ENCODE data around the gene BIRC7. TPM values are rescaled to one million over a fixed set of nuclear protein-coding genes. Genes with fewer than 3 reads are reported as not detected.
"Not testable (repeated sequence)": the region's sequence is repeated elsewhere in the genome, so short reads cannot be mapped to it uniquely, and the experiment has no call there.

The BIRC7 gene
- polyA plus RNA-seq, 3 donors from 2014 or later, result not detected

DNA sequence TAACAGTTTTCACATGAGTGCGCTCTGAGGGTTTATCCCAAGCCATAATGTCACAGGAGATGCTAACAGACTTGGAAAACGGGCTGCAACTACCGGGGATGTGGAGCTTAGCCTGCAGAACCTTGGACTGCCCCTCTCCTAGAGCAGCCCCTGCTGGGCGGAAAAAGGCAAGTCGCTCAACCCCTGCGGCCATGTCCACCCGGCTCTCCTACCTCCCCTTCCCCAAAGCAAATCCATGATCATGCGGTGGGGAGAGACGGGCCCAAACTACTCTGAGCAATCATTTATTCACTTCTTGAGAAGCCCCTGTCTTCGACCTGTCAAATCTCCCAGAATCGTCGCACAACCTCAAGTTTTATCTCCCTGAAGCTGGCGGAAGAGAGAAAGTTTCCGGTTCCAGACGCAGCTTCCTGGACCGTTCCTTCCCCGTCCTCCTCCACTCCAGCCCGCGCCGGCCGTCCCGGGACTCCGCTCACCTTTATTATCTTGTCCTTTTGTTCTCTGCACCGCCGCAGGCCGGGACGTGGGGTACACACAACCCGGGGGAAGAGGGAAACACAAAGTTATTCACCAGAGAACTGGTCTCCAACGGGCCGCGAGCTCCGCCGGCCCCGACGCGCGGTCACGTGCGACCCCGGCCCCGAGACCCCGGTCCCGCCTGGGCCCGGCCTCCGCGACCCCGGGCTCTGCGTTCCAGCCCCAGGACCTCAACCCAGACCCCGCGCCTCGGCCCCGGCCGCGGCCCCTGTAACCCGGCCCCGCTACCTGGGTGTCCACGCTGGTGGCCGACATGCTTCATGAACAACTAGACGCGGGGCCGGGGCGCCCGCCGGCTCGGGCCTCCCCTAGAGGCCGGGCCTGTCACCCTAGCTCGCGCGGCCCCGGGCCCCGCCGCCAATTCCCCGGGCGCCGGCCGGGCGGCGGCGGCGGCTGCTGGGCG lies 20.3 kb upstream of the BIRC7 start:
- Mint-ChIP-seq H3K4me3 (peak overlapping the region; percentile 88 to 91 (median 90)), H3K4me1 (peaks cover 48 to 57% of the 10 kb centered on the region in 2 donors), H3K36me3 (peaks cover 0 to 15% (median 8%) of the 10 kb centered on the region in 3 donors)

DNA sequence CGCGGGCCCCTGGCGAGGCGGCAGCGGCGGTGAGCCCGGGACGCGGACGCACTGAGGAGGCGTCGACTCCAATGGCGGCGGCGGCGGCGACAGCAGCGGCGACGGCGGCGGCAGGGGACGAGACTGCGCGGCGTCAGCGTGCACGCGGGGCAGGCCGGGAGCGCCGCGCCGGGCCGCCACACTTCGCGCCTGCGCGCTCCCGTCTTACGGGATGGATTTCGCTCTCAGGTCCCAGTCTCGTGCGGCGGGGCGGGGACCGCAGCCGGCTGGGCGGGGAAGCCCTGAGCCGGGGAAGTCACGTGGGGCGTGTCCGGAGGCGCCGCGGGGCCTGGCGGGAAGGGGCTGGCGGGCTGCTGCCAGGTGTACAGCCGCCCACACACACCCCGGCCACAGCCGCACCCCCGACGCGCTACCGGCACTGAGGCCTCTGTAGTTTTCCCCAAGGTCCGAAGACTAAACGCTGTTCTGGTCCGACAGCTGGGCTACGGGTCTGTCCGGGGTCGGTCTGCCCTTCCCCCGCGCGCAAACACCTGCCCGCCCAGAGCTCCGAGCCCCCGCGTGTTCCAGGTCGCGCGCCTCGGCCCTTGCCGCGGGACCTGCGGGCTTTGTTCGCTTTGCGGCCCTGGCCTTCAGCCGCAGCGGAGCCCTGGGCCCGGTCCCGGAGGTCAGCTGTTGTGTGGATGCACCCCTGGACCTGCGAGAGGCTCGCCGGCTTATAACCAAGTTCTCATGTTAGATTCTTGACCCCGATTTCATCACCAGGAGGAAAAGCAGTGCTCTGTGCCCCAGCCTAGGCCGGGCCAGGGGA lies 19.5 kb upstream of the BIRC7 start, which contains the start of gene YTHDF1:
Gene YTHDF1 (minus strand): TSS at position 91 of the 808 bp plus-strand sequence. CDS start 239 bp downstream, outside the sequence.
- H3K36me3 Mint-ChIP-seq, result peaks cover 0 to 15% (median 8%) of the 10 kb centered on the region in 3 donors
- no peaks in the 10 kb centered on the region for H3K9me3 Mint-ChIP-seq
- peaks cover 41 to 48% of the 10 kb centered on the region in 2 donors for H3K4me1 Mint-ChIP-seq
- H3K27me3 Mint-ChIP-seq (ENCODE audit: low read depth in 3 of 3), result peaks cover 5 to 9% (median 8%) of the 10 kb centered on the region in 3 donors
- peak; percentile 97 to 98 (median 97) for DNase-seq
- peak within 1 kb of the TSS; percentile 89 to 91 (median 90) for H3K4me3 Mint-ChIP-seq
- peak within 1 kb of the TSS; percentile 79 to 95 (median 89) for H3K27ac Mint-ChIP-seq

More for the DNA sequence above, 20.3 kb upstream of the BIRC7 start:
- peaks cover 5 to 9% (median 7%) of the 10 kb centered on the region in 3 donors for H3K27me3 Mint-ChIP-seq (ENCODE audit: low read depth in 3 of 3)
- DNase-seq, result peak in 1 of 3 donors; percentile 11
- no peaks in the 10 kb centered on the region for H3K9me3 Mint-ChIP-seq
- H3K27ac Mint-ChIP-seq, result peak overlapping the region; percentile 79 to 95 (median 89)

GRCh38 chr20:63216849-63217471 lies 18.7 kb upstream of the BIRC7 start:
- Mint-ChIP-seq H3K4me3 (peak overlapping the region; percentile 83 to 89 (median 88)), H3K4me1 (peaks cover 39 to 41% of the 10 kb centered on the region in 2 donors), H3K27ac (peak overlapping the region; percentile 78 to 90 (median 87)), H3K27me3 (ENCODE audit: low read depth in 3 of 3) (peaks cover 5 to 9% (median 8%) of the 10 kb centered on the region in 3 donors), H3K9me3 (no peaks in the 10 kb centered on the region), H3K36me3 (peaks cover 0 to 13% (median 5%) of the 10 kb centered on the region in 3 donors)
- DNase-seq, result no peak

- DNase-seq, result no peak
- peaks cover 32 to 34% of the 10 kb centered on the region in 2 donors for H3K4me1 Mint-ChIP-seq
- no peak overlapping the region for H3K27ac Mint-ChIP-seq
- H3K27me3 Mint-ChIP-seq (ENCODE audit: low read depth in 3 of 3), result peaks cover 5 to 9% (median 8%) of the 10 kb centered on the region in 3 donors
- no peaks in the 10 kb centered on the region for H3K9me3 Mint-ChIP-seq
- peak overlapping the region in 1 of 5 donors; percentile 13 for H3K4me3 Mint-ChIP-seq
- peaks cover 0 to 11% (median 3%) of the 10 kb centered on the region in 3 donors for H3K36me3 Mint-ChIP-seq
Observed at GRCh38 chr20:63217706-63218105, 18.0 kb upstream of the BIRC7 start.

GRCh38 chr20:63218701-63219446 lies 16.8 kb upstream of the BIRC7 start:
- no peak overlapping the region for H3K27ac Mint-ChIP-seq
- H3K4me1 Mint-ChIP-seq, result peaks cover 22 to 23% of the 10 kb centered on the region in 2 donors
- DNase-seq, result no peak
- H3K9me3 Mint-ChIP-seq, result no peaks in the 10 kb centered on the region
- H3K4me3 Mint-ChIP-seq, result no peak overlapping the region
- H3K36me3 Mint-ChIP-seq, result peaks cover 0 to 5% (median 0%) of the 10 kb centered on the region in 3 donors
- H3K27me3 Mint-ChIP-seq (ENCODE audit: low read depth in 3 of 3), result peaks cover 5 to 9% (median 8%) of the 10 kb centered on the region in 3 donors

- Mint-ChIP-seq H3K27me3 (ENCODE audit: low read depth in 3 of 3) (peaks cover 5 to 9% (median 8%) of the 10 kb centered on the region in 3 donors), H3K4me1 (peaks cover 16 to 17% of the 10 kb centered on the region in 2 donors), H3K36me3 (no peaks in the 10 kb centered on the region), H3K4me3 (no peak overlapping the region), H3K9me3 (no peaks in the 10 kb centered on the region), H3K27ac (no peak overlapping the region)
- DNase-seq, result no peak
Observed at GRCh38 chr20:63219447-63219821, 16.3 kb upstream of the BIRC7 start.

- Mint-ChIP-seq H3K27me3 (ENCODE audit: low read depth in 3 of 3) (peaks cover 5 to 9% (median 8%) of the 10 kb centered on the region in 3 donors), H3K4me1 (peaks cover 11 to 12% of the 10 kb centered on the region in 2 donors), H3K4me3 (no peak overlapping the region), H3K27ac (no peak overlapping the region), H3K9me3 (no peaks in the 10 kb centered on the region), H3K36me3 (no peaks in the 10 kb centered on the region)
- DNase-seq, result no peak
Observed at GRCh38 chr20:63219866-63220521, 15.7 kb upstream of the BIRC7 start.

DNA sequence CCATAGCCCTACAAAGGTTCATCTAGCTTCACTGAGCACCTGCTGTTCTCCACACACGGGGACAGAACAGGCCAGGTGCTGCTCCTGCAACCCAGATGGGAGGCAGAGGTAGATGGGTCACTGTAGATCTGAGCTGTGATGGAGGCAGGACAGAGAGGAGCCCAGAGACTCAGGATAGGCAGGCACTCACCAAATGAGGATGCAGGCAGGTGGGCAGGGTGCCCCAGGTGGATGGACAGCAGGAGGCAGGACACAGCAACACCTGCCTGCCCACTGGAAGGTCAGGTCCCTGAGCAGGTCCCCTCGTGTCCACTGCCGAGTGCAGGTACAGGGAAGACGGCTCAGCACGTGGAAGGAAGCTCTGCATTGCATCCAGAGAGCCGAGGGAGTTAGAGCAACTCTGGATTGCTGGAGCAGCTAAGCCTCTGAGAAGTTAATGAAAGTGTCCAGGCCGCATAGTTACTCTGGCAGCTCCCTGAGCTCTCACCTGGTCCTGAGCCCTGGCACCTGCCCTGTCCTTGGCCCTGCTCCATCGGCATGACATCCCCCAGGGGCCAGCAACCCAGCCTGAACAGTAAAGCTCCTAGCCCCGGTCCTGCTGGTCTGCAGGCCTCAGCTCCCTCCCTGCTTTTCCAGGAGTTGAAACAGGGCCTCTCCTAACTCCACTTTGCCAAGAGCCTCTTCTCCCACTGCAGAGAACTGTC lies 14.9 kb upstream of the BIRC7 start:
- H3K9me3 Mint-ChIP-seq, result no peaks in the 10 kb centered on the region
- H3K36me3 Mint-ChIP-seq, result no peaks in the 10 kb centered on the region
- no peak overlapping the region for H3K4me3 Mint-ChIP-seq
- H3K4me1 Mint-ChIP-seq, result peaks cover 6 to 7% of the 10 kb centered on the region in 2 donors
- no peak overlapping the region for H3K27ac Mint-ChIP-seq
- DNase-seq, result no peak
- peaks cover 5 to 6% (median 5%) of the 10 kb centered on the region in 3 donors for H3K27me3 Mint-ChIP-seq (ENCODE audit: low read depth in 3 of 3)

GRCh38 chr20:63221400-63222053 lies 14.2 kb upstream of the BIRC7 start:
- H3K27ac Mint-ChIP-seq; H3K27me3 Mint-ChIP-seq (ENCODE audit: low read depth in 3 of 3); H3K9me3 Mint-ChIP-seq; DNase-seq; H3K4me3 Mint-ChIP-seq; H3K4me1 Mint-ChIP-seq; H3K36me3 Mint-ChIP-seq: not testable (repeated sequence)

DNA sequence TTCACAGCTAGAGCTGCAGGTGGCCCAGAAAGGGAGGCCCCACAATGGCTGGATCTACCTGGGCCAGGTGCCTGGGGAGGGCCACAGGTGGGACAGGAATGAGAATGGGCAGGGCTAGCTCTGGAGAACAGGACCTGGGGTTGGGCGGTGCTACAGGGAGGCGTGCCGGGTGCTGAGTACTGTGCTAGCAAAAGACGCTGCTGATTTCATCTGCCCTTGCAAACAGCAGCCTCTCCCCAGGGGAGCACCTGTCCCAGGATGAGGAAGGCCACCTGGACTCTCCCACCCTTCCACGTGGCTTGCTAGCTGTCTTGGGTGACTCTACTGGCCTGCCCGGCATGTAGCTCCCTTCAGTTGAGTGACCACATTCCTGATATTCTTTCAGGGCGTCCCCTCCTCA lies 13.2 kb upstream of the BIRC7 start:
- H3K4me1 Mint-ChIP-seq, result no peaks in the 10 kb centered on the region
- H3K27ac Mint-ChIP-seq, result no peak overlapping the region

DNA sequence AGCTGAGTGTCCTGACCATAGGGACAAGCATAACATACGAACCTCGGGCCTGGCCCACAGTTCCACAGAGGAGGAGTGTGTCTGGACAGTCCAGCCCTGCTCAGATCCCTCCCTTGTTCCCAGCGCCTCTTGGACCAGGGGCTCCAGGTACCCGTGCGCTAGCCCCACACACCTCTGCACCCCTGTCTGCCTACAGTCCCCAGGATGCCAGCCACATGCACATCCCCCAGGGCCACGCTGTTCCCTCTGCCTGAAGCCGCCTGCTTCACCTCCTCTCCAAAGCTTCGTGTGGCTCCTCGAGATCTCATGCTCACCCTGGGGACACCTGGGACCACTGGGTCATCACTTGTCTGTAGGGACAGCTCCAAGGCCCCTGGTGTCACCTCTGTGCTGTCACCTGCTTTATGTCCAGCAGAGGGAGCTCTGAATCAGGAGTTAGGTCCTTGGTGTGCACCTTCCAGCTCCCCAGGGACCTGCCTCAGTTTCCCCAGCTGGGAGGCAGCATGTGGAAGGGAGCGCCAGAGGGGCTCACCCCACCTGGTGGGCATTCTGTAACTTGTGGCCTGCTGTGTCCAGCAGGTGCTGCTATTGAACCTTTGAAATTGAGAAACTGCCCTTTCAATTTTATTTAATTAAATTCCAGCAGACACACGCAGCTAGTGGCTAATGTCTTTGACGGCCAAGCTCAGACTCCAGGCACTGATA lies 12.4 kb upstream of the BIRC7 start:
- DNase-seq, result peak; percentile 15 to 25 (median 24)
- Mint-ChIP-seq H3K4me3 (no peak overlapping the region), H3K27ac (no peak overlapping the region), H3K4me1 (no peaks in the 10 kb centered on the region), H3K36me3 (no peaks in the 10 kb centered on the region), H3K27me3 (ENCODE audit: low read depth in 3 of 3) (peaks cover 0 to 1% (median 0%) of the 10 kb centered on the region in 3 donors), H3K9me3 (no peaks in the 10 kb centered on the region)

More for the DNA sequence above, 13.2 kb upstream of the BIRC7 start:
- no peak overlapping the region for H3K4me3 Mint-ChIP-seq
- DNase-seq, result no peak
- no peaks in the 10 kb centered on the region for H3K36me3 Mint-ChIP-seq
- H3K9me3 Mint-ChIP-seq, result no peaks in the 10 kb centered on the region
- peaks cover 0 to 1% (median 0%) of the 10 kb centered on the region in 3 donors for H3K27me3 Mint-ChIP-seq (ENCODE audit: low read depth in 3 of 3)

Measured in immature natural killer cell (primary cell).